MM.1S (cell line): Measurements from ENCODE around the gene RAPGEF3.

ENCODE experiments used
- EZH2 ChIP-seq: fragments of 300-600 bp; sonication (generic); optimal IDR thresholded peaks from 2 replicates; pipeline ENCODE3; 2017; ENCODE audit warnings: low read depth, mild to moderate bottlenecking, antibody characterized with exemption, low read length, mixed read lengths
- EZH2phosphoT487 ChIP-seq: fragments of 300-600 bp; sonication (generic); IDR thresholded peaks from 2 replicates; pipeline ENCODE4 v1.6.1; 2018; ENCODE audit warnings: antibody characterized with exemption, low read length
- TF ChIP-seq, protein P1 (sequence below): fragments of 300-600 bp; sonication (generic); IDR thresholded peaks from 2 replicates; pipeline ENCODE4 v1.5.1; 2016; ENCODE audit warnings: antibody characterized with exemption, low read length, mixed read lengths

DNA sequence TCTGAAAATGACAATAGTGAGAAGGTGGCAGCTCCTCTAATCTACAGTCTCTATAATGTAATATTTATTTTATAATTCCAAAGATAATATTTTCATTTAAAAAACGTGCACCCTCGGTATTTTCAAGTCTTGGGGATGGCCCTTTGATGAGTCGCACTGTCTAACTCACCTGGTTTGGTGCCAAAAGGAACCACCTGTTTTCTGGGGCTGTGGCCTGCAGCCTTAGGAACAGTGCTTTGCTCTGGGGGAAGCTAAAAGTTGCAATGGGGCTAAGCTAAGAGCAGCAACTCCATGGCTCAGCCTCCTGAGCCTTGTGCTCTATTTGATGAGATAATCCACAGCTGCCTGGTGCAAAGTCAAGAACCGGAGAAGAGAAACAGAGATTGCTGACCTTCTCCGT is 27.0 kb downstream of the RAPGEF3 start:
- TF ChIP-seq, protein P1, sequence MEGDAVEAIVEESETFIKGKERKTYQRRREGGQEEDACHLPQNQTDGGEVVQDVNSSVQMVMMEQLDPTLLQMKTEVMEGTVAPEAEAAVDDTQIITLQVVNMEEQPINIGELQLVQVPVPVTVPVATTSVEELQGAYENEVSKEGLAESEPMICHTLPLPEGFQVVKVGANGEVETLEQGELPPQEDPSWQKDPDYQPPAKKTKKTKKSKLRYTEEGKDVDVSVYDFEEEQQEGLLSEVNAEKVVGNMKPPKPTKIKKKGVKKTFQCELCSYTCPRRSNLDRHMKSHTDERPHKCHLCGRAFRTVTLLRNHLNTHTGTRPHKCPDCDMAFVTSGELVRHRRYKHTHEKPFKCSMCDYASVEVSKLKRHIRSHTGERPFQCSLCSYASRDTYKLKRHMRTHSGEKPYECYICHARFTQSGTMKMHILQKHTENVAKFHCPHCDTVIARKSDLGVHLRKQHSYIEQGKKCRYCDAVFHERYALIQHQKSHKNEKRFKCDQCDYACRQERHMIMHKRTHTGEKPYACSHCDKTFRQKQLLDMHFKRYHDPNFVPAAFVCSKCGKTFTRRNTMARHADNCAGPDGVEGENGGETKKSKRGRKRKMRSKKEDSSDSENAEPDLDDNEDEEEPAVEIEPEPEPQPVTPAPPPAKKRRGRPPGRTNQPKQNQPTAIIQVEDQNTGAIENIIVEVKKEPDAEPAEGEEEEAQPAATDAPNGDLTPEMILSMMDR, result no peak
- TF ChIP-seq EZH2phosphoT487, result no peak
- no peak for TF ChIP-seq EZH2
